ENCODE measurements around the gene RNF220. TPM values are rescaled to one million over a fixed set of nuclear protein-coding genes. Genes with fewer than 3 reads are reported as not detected.

Gene RNF220
- total RNA-seq, 3 donors from 2014 or later, result 130 to 140 (median 139) TPM

- Mint-ChIP-seq H3K27me3 (ENCODE audit: low read depth) (peaks cover 16% of the 10 kb centered on the region), H3K4me3 (no peak overlapping the region)
Measured at GRCh38 chr1:44565833-44566232, 160.8 kb downstream of the RNF220 start.

GRCh38 chr1:44566281-44567046 lies 161.4 kb downstream of the RNF220 start:
- Mint-ChIP-seq H3K27me3 (ENCODE audit: low read depth) (peaks cover 16% of the 10 kb centered on the region), H3K4me3 (no peak overlapping the region), H3K36me3 (ENCODE audit: insufficient read depth) (no peaks in the 10 kb centered on the region)

More at GRCh38 chr1:44565833-44566232, 160.8 kb downstream of the RNF220 start:
- no peak for DNase-seq
- H3K9me3 Mint-ChIP-seq, result no peaks in the 10 kb centered on the region
- no peaks in the 10 kb centered on the region for H3K4me1 Mint-ChIP-seq (ENCODE audit: low read depth)
- no peak for ATAC-seq
- H3K36me3 Mint-ChIP-seq (ENCODE audit: insufficient read depth), result no peaks in the 10 kb centered on the region

GRCh38 chr1:44568128-44568900 lies 163.3 kb downstream of the RNF220 start:
- ATAC-seq, result no peak
- DNase-seq, result no peak
- Mint-ChIP-seq H3K36me3 (ENCODE audit: insufficient read depth) (no peaks in the 10 kb centered on the region), H3K27me3 (ENCODE audit: low read depth) (peaks cover 16% of the 10 kb centered on the region), H3K4me1 (ENCODE audit: low read depth) (no peaks in the 10 kb centered on the region), H3K4me3 (no peak overlapping the region), H3K9me3 (no peaks in the 10 kb centered on the region)

More at GRCh38 chr1:44566281-44567046, 161.4 kb downstream of the RNF220 start:
- no peak for ATAC-seq
- Mint-ChIP-seq H3K4me1 (ENCODE audit: low read depth) (no peaks in the 10 kb centered on the region), H3K9me3 (no peaks in the 10 kb centered on the region)
- no peak for DNase-seq

GRCh38 chr1:44569491-44569890 lies 164.4 kb downstream of the RNF220 start:
- no peaks in the 10 kb centered on the region for H3K4me1 Mint-ChIP-seq (ENCODE audit: low read depth)

GRCh38 chr1:44571712-44572571 lies 166.9 kb downstream of the RNF220 start:
- no peak overlapping the region for H3K4me3 Mint-ChIP-seq
- H3K27me3 Mint-ChIP-seq (ENCODE audit: low read depth), result peaks cover 17% of the 10 kb centered on the region
- no peaks in the 10 kb centered on the region for H3K36me3 Mint-ChIP-seq (ENCODE audit: insufficient read depth)
- no peak for DNase-seq
- ATAC-seq, result peak in 1 of 2 donors; percentile 43
- no peaks in the 10 kb centered on the region for H3K4me1 Mint-ChIP-seq (ENCODE audit: low read depth)
- no peaks in the 10 kb centered on the region for H3K9me3 Mint-ChIP-seq

More at GRCh38 chr1:44569491-44569890, 164.4 kb downstream of the RNF220 start:
- Mint-ChIP-seq H3K27me3 (ENCODE audit: low read depth) (peaks cover 11% of the 10 kb centered on the region), H3K4me3 (no peak overlapping the region), H3K9me3 (no peaks in the 10 kb centered on the region), H3K36me3 (ENCODE audit: insufficient read depth) (no peaks in the 10 kb centered on the region)
- no peak for DNase-seq
- ATAC-seq, result no peak

GRCh38 chr1:44572572-44572879 lies 167.5 kb downstream of the RNF220 start:
- DNase-seq, result no peak
- Mint-ChIP-seq H3K36me3 (ENCODE audit: insufficient read depth) (no peaks in the 10 kb centered on the region), H3K9me3 (no peaks in the 10 kb centered on the region), H3K4me1 (ENCODE audit: low read depth) (no peaks in the 10 kb centered on the region), H3K27me3 (ENCODE audit: low read depth) (peaks cover 15% of the 10 kb centered on the region), H3K4me3 (no peak overlapping the region)
- ATAC-seq, result no peak

- H3K36me3 Mint-ChIP-seq (ENCODE audit: insufficient read depth), result no peaks in the 10 kb centered on the region
- H3K9me3 Mint-ChIP-seq, result no peaks in the 10 kb centered on the region
- peaks cover 9% of the 10 kb centered on the region for H3K27me3 Mint-ChIP-seq (ENCODE audit: low read depth)
- ATAC-seq (no peak), DNase-seq (no peak)
- H3K4me3 Mint-ChIP-seq, result no peak overlapping the region
- no peaks in the 10 kb centered on the region for H3K4me1 Mint-ChIP-seq (ENCODE audit: low read depth)
Measured at GRCh38 chr1:44575396-44575795, 170.3 kb downstream of the RNF220 start.

- no peaks in the 10 kb centered on the region for H3K36me3 Mint-ChIP-seq (ENCODE audit: insufficient read depth)
- H3K27me3 Mint-ChIP-seq (ENCODE audit: low read depth), result peaks cover 9% of the 10 kb centered on the region
- H3K4me1 Mint-ChIP-seq (ENCODE audit: low read depth), result no peaks in the 10 kb centered on the region
- ATAC-seq, result no peak
- H3K9me3 Mint-ChIP-seq, result no peaks in the 10 kb centered on the region
- no peak for DNase-seq
- H3K4me3 Mint-ChIP-seq, result no peak overlapping the region
Measured at GRCh38 chr1:44576456-44577150, 171.5 kb downstream of the RNF220 start.

GRCh38 chr1:44581205-44581604 lies 176.2 kb downstream of the RNF220 start:
- no peaks in the 10 kb centered on the region for H3K4me1 Mint-ChIP-seq (ENCODE audit: low read depth)
- no peaks in the 10 kb centered on the region for H3K9me3 Mint-ChIP-seq
- H3K27me3 Mint-ChIP-seq (ENCODE audit: low read depth), result peaks cover 2% of the 10 kb centered on the region
- H3K36me3 Mint-ChIP-seq (ENCODE audit: insufficient read depth), result no peaks in the 10 kb centered on the region
- no peak overlapping the region for H3K4me3 Mint-ChIP-seq
- ATAC-seq (no peak), DNase-seq (no peak)

- H3K36me3 Mint-ChIP-seq (ENCODE audit: insufficient read depth), result no peaks in the 10 kb centered on the region
- no peaks in the 10 kb centered on the region for H3K4me1 Mint-ChIP-seq (ENCODE audit: low read depth)
- no peak for DNase-seq
- no peak overlapping the region for H3K4me3 Mint-ChIP-seq
- ATAC-seq, result no peak
- H3K9me3 Mint-ChIP-seq, result no peaks in the 10 kb centered on the region
- H3K27me3 Mint-ChIP-seq (ENCODE audit: low read depth), result peaks cover 3% of the 10 kb centered on the region
Measured at GRCh38 chr1:44584167-44584566, 179.1 kb downstream of the RNF220 start.

GRCh38 chr1:44585315-44585920 lies 180.4 kb downstream of the RNF220 start:
- Mint-ChIP-seq H3K9me3 (no peaks in the 10 kb centered on the region), H3K36me3 (ENCODE audit: insufficient read depth) (no peaks in the 10 kb centered on the region), H3K4me1 (ENCODE audit: low read depth) (no peaks in the 10 kb centered on the region), H3K4me3 (no peak overlapping the region), H3K27me3 (ENCODE audit: low read depth) (peaks cover 3% of the 10 kb centered on the region)
- DNase-seq, result no peak
- no peak for ATAC-seq

GRCh38 chr1:44587796-44588460 lies 182.9 kb downstream of the RNF220 start:
- DNase-seq, result no peak
- Mint-ChIP-seq H3K9me3 (no peaks in the 10 kb centered on the region), H3K36me3 (ENCODE audit: insufficient read depth) (no peaks in the 10 kb centered on the region), H3K4me3 (no peak overlapping the region), H3K4me1 (ENCODE audit: low read depth) (no peaks in the 10 kb centered on the region), H3K27me3 (ENCODE audit: low read depth) (peaks cover 3% of the 10 kb centered on the region)
- ATAC-seq, result no peak

- H3K9me3 Mint-ChIP-seq, result no peaks in the 10 kb centered on the region
- ATAC-seq, result no peak
- DNase-seq, result no peak
- H3K27me3 Mint-ChIP-seq (ENCODE audit: low read depth), result peaks cover 3% of the 10 kb centered on the region
- no peak overlapping the region for H3K4me3 Mint-ChIP-seq
- no peaks in the 10 kb centered on the region for H3K36me3 Mint-ChIP-seq (ENCODE audit: insufficient read depth)
- no peaks in the 10 kb centered on the region for H3K4me1 Mint-ChIP-seq (ENCODE audit: low read depth)
Measured at GRCh38 chr1:44588551-44589210, 183.6 kb downstream of the RNF220 start.
